Astrocyte (in vitro differentiated cells and primary cell): ENCODE results near the gene SUN1.

Experiments
- EZH2 ChIP-seq: IDR thresholded peaks from 2 replicates; pipeline ENCODE4 v1.6.1; 2012; ENCODE audit warnings: mild to moderate bottlenecking, low read length, inconsistent platforms; ENCODE audit not compliant: insufficient read depth
- TF ChIP-seq, protein P1 (sequence below): IDR thresholded peaks from 2 replicates; pipeline ENCODE4 v1.5.1; 2011; ENCODE audit warnings: low read depth, mild to moderate bottlenecking, inconsistent platforms, low read length, moderate library complexity; ENCODE audit not compliant: insufficient read depth

DNA sequence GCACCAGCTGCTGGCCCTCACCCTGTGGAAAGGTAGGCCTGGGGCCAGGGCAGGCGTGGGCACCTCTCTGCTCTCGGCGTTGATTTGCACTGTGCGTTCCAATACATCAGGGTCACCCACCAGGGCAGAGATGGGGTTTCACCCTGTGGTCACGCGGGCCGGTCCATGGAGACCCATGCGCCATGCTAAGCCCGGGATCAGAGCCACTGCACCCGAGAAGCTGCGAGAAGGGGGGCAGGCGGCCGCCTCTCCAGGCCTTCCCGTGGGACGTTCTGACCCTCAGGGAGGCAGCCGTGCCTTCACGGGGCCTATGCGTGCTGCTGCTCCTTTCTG is 55.2 kb downstream of the SUN1 start:
- no peak for TF ChIP-seq EZH2
- TF ChIP-seq, protein P1, sequence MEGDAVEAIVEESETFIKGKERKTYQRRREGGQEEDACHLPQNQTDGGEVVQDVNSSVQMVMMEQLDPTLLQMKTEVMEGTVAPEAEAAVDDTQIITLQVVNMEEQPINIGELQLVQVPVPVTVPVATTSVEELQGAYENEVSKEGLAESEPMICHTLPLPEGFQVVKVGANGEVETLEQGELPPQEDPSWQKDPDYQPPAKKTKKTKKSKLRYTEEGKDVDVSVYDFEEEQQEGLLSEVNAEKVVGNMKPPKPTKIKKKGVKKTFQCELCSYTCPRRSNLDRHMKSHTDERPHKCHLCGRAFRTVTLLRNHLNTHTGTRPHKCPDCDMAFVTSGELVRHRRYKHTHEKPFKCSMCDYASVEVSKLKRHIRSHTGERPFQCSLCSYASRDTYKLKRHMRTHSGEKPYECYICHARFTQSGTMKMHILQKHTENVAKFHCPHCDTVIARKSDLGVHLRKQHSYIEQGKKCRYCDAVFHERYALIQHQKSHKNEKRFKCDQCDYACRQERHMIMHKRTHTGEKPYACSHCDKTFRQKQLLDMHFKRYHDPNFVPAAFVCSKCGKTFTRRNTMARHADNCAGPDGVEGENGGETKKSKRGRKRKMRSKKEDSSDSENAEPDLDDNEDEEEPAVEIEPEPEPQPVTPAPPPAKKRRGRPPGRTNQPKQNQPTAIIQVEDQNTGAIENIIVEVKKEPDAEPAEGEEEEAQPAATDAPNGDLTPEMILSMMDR, result no peak
